Fibroblast of mammary gland (primary cell): ENCODE data around the gene RASA3.

Source experiments
- DNase-seq: peaks from one replicate; pipeline ENCODE4 v3.0.0-alpha.2; 2010; ENCODE audit warnings: low read depth
- H3K4me3 ChIP-seq: 2 replicates; pipeline ENCODE4 v1.5.1; 2011; ENCODE audit warnings: low read depth, mild to moderate bottlenecking, low read length, moderate library complexity; ENCODE audit not compliant: control insufficient read depth
- CTCF ChIP-seq: conservative IDR thresholded peaks from 2 replicates; pipeline ENCODE4 v1.5.1; 2011; ENCODE audit warnings: low read depth, low read length, inconsistent platforms; ENCODE audit not compliant: control insufficient read depth, insufficient read depth

Gene RASA3

GRCh38 chr13:114124431-114124830, 8.0 kb downstream of the RASA3 start:
- DNase-seq, result no peak
- H3K4me3 ChIP-seq, result no peak overlapping the region
- TF ChIP-seq CTCF, result no peak

- TF ChIP-seq CTCF, result no peak
- DNase-seq, result no peak
- H3K4me3 ChIP-seq, result no peak overlapping the region
Observed at GRCh38 chr13:114123876-114124275, 8.5 kb downstream of the RASA3 start.

- no peak for TF ChIP-seq CTCF
- DNase-seq, result no peak
- no peak overlapping the region for H3K4me3 ChIP-seq
Observed at GRCh38 chr13:114123448-114123847, 9.0 kb downstream of the RASA3 start.

GRCh38 chr13:114122591-114123211, 9.7 kb downstream of the RASA3 start:
- TF ChIP-seq CTCF, result no peak
- no peak overlapping the region for H3K4me3 ChIP-seq

GRCh38 chr13:114122127-114122511, 10.3 kb downstream of the RASA3 start:
- DNase-seq, result no peak
- no peak overlapping the region for H3K4me3 ChIP-seq
- no peak for TF ChIP-seq CTCF

More at GRCh38 chr13:114122591-114123211, 9.7 kb downstream of the RASA3 start:
- no peak for DNase-seq

- no peak for DNase-seq
- no peak for TF ChIP-seq CTCF
- no peak overlapping the region for H3K4me3 ChIP-seq
Observed at GRCh38 chr13:114121496-114122126, 10.8 kb downstream of the RASA3 start.
